SK-N-SH treated with all-trans-retinoic acid at 6 μM for 48 hours (cell line): ENCODE results near the gene APRT.

Experiments
- ARNTL ChIP-seq: fragments of 450-650 bp; formaldehyde crosslinking; IDR thresholded peaks from 2 replicates; pipeline ENCODE4 v1.5.0; 2020; ENCODE audit warnings: low read depth, mild to moderate bottlenecking, moderate library complexity, borderline replicate concordance
- CSDC2 ChIP-seq: fragments of 250-450 bp; sonication (Bioruptor Pico); IDR thresholded peaks from 2 replicates; pipeline ENCODE4 v1.5.0; 2020; ENCODE audit warnings: mild to moderate bottlenecking, moderate library complexity
- OSR1 ChIP-seq: fragments of 250-450 bp; sonication (Bioruptor Pico); IDR thresholded peaks from 2 replicates; pipeline ENCODE4 v1.8.0; 2022; ENCODE audit warnings: moderate library complexity, mild to moderate bottlenecking, inconsistent platforms
- PPARA ChIP-seq: fragments of 250-450 bp; sonication (Bioruptor Pico); IDR thresholded peaks from 2 replicates; pipeline ENCODE4 v1.5.0; 2020; ENCODE audit warnings: mild to moderate bottlenecking, borderline replicate concordance
- ZNF565 ChIP-seq: fragments of 450-650 bp; formaldehyde crosslinking; conservative IDR thresholded peaks from 2 replicates; pipeline ENCODE4 v1.5.0; 2020; ENCODE audit warnings: low read depth, mild to moderate bottlenecking, moderate library complexity
- TF ChIP-seq, protein P1 (sequence below): fragments of 250-450 bp; sonication (Bioruptor Pico); IDR thresholded peaks from 2 replicates; pipeline ENCODE4 v1.8.0; 2021; ENCODE audit warnings: low read depth, mild to moderate bottlenecking, moderate library complexity, borderline replicate concordance
- TF ChIP-seq, protein P2 (sequence below): fragments of 250-450 bp; sonication (Bioruptor Pico); IDR thresholded peaks from 2 replicates; pipeline ENCODE4 v1.5.0; 2020; ENCODE audit warnings: mild to moderate bottlenecking, moderate library complexity

DNA sequence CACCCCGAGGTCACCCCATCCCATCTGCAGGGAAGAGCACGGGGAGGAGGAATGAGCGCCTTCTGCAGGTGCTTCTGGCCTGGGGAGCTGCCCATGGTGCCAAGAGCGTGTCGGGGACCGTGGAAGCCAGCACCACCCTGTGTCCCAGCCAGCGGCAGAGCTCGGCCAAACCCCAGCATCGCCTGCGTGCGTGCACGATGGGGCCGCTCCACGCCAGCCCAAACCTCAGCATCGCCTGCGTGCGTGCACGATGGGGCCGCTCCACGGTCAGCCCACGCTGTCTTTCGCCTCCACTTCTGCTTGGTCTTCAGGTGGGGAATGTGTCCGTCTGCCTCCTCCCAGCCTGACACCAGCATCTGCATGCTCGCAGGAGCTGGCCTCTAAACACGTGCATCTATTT, 31.1 kb upstream of the APRT start:
- TF ChIP-seq ARNTL (CRISPR knock-in tag), result no peak
- TF ChIP-seq OSR1, result no peak
- TF ChIP-seq, protein P1, sequence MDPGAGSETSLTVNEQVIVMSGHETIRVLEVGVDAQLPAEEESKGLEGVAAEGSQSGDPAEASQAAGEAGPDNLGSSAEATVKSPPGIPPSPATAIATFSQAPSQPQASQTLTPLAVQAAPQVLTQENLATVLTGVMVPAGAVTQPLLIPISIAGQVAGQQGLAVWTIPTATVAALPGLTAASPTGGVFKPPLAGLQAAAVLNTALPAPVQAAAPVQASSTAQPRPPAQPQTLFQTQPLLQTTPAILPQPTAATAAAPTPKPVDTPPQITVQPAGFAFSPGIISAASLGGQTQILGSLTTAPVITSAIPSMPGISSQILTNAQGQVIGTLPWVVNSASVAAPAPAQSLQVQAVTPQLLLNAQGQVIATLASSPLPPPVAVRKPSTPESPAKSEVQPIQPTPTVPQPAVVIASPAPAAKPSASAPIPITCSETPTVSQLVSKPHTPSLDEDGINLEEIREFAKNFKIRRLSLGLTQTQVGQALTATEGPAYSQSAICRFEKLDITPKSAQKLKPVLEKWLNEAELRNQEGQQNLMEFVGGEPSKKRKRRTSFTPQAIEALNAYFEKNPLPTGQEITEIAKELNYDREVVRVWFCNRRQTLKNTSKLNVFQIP (CRISPR knock-in tag), result no peak
- TF ChIP-seq PPARA (CRISPR knock-in tag), result no peak
- TF ChIP-seq ZNF565 (CRISPR knock-in tag), result no peak
- TF ChIP-seq, protein P2, sequence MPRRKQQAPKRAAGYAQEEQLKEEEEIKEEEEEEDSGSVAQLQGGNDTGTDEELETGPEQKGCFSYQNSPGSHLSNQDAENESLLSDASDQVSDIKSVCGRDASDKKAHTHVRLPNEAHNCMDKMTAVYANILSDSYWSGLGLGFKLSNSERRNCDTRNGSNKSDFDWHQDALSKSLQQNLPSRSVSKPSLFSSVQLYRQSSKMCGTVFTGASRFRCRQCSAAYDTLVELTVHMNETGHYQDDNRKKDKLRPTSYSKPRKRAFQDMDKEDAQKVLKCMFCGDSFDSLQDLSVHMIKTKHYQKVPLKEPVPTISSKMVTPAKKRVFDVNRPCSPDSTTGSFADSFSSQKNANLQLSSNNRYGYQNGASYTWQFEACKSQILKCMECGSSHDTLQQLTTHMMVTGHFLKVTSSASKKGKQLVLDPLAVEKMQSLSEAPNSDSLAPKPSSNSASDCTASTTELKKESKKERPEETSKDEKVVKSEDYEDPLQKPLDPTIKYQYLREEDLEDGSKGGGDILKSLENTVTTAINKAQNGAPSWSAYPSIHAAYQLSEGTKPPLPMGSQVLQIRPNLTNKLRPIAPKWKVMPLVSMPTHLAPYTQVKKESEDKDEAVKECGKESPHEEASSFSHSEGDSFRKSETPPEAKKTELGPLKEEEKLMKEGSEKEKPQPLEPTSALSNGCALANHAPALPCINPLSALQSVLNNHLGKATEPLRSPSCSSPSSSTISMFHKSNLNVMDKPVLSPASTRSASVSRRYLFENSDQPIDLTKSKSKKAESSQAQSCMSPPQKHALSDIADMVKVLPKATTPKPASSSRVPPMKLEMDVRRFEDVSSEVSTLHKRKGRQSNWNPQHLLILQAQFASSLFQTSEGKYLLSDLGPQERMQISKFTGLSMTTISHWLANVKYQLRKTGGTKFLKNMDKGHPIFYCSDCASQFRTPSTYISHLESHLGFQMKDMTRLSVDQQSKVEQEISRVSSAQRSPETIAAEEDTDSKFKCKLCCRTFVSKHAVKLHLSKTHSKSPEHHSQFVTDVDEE, result no peak
- TF ChIP-seq CSDC2 (CRISPR knock-in tag), result no peak
